ENCODE data around the gene TBL1XR1. TPM values are rescaled to one million over a fixed set of nuclear protein-coding genes. Genes with fewer than 3 reads are reported as not detected.
"Not testable (repeated sequence)": the region's sequence is repeated elsewhere in the genome, so short reads cannot be mapped to it uniquely, and the experiment has no call there.

Gene TBL1XR1
- total RNA-seq, 2 donors from 2014 or later, result 131 to 180 TPM

DNA sequence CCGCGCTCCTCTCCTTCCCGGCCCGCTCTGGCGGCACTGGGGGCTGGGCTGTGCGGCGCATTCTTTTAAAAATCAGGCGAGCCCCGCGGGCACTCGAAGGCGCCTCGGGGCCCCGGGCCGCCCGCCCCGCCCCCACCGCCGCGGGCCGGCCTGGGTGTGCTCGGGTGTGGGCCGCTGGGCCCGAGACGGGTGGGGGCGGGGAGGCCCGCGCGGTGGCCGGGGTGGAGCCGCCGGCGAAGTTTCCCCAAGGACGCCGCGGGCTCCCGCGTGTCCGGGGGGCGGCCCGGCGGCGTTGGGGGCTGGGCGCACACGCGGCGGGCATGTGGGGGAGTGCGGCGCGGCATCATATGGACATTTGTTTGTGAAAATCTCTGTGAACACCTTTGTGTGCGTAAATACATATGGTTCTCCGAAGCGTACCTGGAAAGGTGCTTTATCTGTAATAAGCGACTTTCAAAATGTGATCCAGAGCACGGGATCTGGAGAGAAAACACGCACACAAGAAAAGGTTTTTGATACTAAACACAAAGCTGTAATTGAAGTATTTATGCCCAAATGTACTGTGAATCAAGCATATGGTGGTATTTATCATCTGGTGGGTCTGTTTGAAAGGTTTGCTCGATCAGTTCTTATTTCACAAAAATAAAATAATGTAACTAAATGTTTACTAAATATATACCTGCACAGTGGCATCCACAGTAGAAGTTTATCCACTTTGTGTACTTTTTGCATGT, 612 bp upstream of the TBL1XR1 start:
- H3K27ac Mint-ChIP-seq, result peak overlapping the region; percentile 93
- H3K9me3 Mint-ChIP-seq, result no peaks in the 10 kb centered on the region
- peak overlapping the region; percentile 94 for H3K4me3 Mint-ChIP-seq
- H3K36me3 Mint-ChIP-seq (ENCODE audit: low read depth), result peaks cover 36% of the 10 kb centered on the region
- no peaks in the 10 kb centered on the region for H3K27me3 Mint-ChIP-seq
- peak; percentile 33 for ATAC-seq (replicated peaks)
- H3K4me1 Mint-ChIP-seq, result peaks cover 43% of the 10 kb centered on the region

DNA sequence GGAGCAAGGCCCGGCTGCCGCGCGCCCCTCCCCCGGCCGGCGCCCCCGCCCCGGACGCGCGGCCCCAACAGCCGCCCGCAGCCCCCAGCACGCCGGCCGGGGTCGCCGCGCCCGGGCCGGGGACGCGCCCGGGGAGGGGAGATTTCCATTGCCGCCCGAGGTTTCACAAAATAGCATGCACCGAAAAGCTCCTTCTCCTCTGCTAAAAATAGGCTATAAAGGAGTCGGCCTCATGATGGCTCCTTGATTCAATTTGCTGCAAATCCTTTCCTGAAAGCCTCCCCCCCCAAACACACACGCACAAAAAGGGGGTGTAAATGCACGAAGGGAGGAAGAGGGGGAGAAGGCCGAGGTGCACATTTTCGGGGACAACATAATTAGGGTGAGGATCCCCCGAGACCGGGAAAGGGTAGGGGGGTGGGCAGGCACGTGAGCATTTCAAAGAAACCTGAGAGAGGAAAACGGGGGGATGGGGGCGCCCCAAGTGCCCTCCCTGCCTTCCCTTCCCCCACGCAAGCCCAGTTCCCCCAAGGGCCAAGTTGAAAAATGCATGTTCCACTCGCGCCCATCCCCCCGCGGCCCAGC, 734 bp downstream of the TBL1XR1 start:
- Mint-ChIP-seq H3K27ac (peak overlapping the region; percentile 93), H3K9me3 (no peaks in the 10 kb centered on the region), H3K36me3 (ENCODE audit: low read depth) (peaks cover 49% of the 10 kb centered on the region), H3K27me3 (no peaks in the 10 kb centered on the region), H3K4me1 (peaks cover 43% of the 10 kb centered on the region), H3K4me3 (peak overlapping the region; percentile 94)
- no peak for ATAC-seq (replicated peaks)

DNA sequence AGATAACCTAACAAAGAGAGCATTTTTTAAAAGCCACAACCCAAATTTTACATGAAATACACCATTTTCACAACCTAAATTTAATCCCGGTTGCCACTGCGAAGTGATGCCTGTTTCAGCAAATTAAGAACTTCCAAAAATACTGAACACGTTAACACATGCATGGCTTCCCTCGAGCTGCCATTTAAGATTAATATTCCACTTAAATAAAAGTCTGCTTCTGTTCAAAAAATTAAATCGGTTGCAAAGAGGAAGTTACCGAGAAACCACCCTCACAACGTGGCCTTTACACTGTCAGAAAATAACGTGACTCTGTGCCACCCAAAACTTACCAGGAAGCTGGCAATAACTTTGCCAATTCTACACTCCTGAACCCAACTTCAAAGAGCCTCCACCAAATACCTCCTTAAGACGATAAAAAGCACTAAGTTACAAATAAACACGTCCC, 1.2 kb downstream of the TBL1XR1 start:
- Mint-ChIP-seq H3K27ac (peak overlapping the region; percentile 93), H3K9me3 (no peaks in the 10 kb centered on the region), H3K27me3 (no peaks in the 10 kb centered on the region), H3K4me3 (peak overlapping the region; percentile 94), H3K4me1 (peaks cover 46% of the 10 kb centered on the region), H3K36me3 (ENCODE audit: low read depth) (peaks cover 53% of the 10 kb centered on the region)
- no peak for ATAC-seq (replicated peaks)

DNA sequence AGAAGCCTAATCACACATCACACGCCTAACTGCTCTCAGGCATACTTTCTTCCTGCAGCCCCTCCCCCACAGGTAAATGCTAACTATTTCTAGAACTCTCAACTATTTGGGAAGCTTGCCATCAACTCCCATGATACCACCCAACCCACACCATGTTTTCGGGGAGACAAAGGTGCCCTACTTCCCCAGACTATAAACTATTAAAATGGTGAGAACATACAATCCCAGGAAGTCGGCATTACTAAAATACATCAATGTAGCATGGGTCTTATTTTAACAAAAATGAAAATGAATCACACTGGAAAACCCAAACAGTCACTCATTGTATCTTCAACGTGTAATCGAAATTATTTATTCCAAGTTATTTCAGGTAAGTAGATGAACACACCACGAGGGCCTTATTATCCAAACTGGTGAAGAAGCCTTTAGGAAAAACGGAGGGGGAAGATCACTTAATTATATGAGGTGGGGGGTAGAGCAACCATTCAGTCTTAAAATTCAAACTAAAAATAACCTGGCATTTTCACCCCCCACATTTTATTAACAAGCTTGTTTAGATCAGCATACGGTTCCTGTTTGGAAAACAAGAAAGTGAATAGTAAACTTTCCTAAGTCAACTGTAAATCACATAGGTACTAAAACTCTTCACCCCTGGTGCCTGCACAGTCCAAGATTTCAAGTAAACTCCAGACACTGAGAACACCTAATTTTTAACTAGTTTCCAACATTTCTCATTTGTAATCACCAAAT, 1.9 kb downstream of the TBL1XR1 start:
- peak overlapping the region; percentile 94 for H3K4me3 Mint-ChIP-seq
- peaks cover 52% of the 10 kb centered on the region for H3K4me1 Mint-ChIP-seq
- peaks cover 53% of the 10 kb centered on the region for H3K36me3 Mint-ChIP-seq (ENCODE audit: low read depth)
- no peaks in the 10 kb centered on the region for H3K27me3 Mint-ChIP-seq
- H3K9me3 Mint-ChIP-seq, result no peaks in the 10 kb centered on the region
- no peak for ATAC-seq (replicated peaks)
- peak overlapping the region; percentile 93 for H3K27ac Mint-ChIP-seq

DNA sequence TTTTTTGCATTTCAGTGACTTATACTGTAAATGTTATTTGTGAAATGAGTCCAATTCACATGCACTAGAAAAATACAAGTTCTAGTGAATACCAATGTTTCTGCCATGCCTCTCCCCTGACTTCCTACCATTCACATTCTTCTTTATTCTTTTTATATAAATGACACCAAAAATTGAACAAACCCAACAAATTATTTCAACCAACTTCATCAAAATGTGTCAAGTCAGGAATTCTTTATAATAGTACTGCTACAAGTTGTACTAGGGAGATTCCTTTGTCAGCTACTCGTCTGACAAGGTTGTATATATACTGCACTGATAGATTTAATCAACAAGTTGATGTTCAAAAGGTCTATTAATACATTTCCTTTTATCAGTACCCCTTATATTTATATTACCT, 3.0 kb downstream of the TBL1XR1 start:
- H3K4me3 Mint-ChIP-seq, result peak overlapping the region; percentile 94
- peak overlapping the region; percentile 93 for H3K27ac Mint-ChIP-seq
- no peaks in the 10 kb centered on the region for H3K9me3 Mint-ChIP-seq
- peaks cover 53% of the 10 kb centered on the region for H3K36me3 Mint-ChIP-seq (ENCODE audit: low read depth)
- no peak for ATAC-seq (replicated peaks)
- H3K4me1 Mint-ChIP-seq, result peaks cover 47% of the 10 kb centered on the region
- H3K27me3 Mint-ChIP-seq, result no peaks in the 10 kb centered on the region

DNA sequence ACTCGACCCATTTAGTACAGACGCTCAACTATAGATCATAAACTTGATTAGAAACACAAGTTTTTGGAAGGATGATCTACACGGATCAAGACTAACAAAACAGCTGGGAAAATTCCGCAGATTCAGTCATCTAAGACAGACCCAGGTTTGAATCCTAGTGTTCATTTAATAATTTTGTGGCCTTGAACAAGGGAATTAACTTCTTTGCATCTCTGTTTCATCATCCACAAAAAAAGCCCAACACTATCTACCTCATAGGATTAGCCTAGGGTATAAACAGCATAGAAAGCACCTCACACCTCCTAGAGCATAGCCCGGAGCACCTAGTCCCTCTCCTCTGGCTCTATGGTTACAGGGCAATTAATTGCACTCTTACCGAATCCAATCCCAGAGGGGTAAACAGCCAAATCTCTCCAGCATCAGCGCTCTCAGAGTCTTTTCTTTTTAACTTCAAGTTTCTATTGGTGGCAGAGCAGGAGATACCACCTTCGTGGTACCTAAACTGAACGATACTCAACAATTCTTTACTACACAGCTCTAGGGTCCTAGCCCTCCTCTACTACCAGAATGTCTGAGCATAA, 3.5 kb downstream of the TBL1XR1 start:
- Mint-ChIP-seq H3K4me3 (peak overlapping the region; percentile 94), H3K36me3 (ENCODE audit: low read depth) (peaks cover 53% of the 10 kb centered on the region), H3K9me3 (no peaks in the 10 kb centered on the region), H3K27me3 (no peaks in the 10 kb centered on the region), H3K4me1 (peaks cover 42% of the 10 kb centered on the region), H3K27ac (peak overlapping the region; percentile 93)
- ATAC-seq (replicated peaks), result no peak

DNA sequence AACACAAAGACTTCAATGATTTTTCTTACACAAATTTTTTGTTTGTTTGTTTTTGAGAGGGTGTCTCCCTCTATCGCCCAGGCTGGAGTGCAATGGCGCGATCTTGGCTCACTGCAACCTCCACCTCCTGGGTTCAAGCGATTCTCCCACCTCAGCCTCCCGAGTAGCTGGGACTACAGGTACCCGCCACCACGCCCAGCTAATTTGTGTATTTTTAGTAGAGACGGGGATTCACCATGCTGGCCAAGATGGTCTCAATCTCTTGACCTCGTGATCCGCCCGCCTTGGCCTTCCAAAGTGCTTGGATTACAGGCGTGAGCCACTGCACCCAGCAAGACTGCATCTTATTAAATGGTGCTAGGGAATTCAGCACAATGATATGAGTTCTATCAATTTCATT, 4.0 kb downstream of the TBL1XR1 start:
- Mint-ChIP-seq H3K27ac (peak overlapping the region; percentile 93), H3K36me3 (ENCODE audit: low read depth) (peaks cover 53% of the 10 kb centered on the region), H3K4me1 (peaks cover 42% of the 10 kb centered on the region), H3K4me3 (peak overlapping the region; percentile 94)
- H3K9me3 Mint-ChIP-seq; ATAC-seq (replicated peaks); H3K27me3 Mint-ChIP-seq: not testable (repeated sequence)

DNA sequence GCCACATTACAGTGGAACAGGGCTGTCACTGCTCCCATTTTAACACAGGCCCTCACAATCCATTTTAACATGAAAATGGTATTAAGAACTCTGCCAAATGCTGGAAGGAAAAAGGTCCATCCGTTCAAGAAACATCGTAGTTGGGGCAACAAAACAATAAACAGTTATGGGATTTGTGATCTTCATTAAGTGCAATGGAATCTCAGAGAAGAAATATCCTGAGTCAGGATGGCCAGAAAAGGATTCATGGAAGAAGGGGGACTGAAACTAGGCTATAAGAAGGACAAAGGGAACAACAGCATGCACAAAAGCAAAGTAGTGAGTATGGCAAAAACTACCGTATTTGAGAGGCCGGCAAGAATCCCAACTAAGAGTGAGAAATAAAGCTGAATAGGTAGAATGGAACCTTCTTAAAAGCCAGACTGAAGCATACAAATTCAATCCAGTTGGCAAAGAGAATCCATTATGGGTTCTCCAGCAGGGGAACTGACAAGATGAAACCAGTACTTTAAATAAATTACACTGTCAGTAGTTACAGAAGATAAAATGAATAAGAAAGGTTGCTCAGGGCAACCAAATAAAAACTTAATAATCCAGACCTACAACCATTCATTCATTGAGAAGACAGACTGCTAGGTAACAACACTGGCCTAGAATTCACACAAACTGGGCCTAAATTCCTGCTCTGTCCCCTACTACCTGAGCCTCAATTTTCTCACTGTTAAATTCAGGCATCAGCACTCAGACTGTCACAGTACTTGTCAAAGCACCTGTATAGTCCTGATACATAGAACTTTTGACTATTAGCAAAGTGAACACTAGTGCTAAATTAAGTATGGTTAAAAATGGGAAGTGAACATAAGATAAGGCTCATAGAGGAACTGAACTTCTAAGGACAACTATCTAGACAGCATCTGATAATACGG, 6.3 kb downstream of the TBL1XR1 start:
- Mint-ChIP-seq H3K27ac (peak overlapping the region; percentile 83), H3K9me3 (no peaks in the 10 kb centered on the region), H3K27me3 (no peaks in the 10 kb centered on the region), H3K4me1 (peaks cover 51% of the 10 kb centered on the region), H3K36me3 (ENCODE audit: low read depth) (peaks cover 50% of the 10 kb centered on the region), H3K4me3 (peak overlapping the region; percentile 76)
- ATAC-seq (replicated peaks), result no peak

DNA sequence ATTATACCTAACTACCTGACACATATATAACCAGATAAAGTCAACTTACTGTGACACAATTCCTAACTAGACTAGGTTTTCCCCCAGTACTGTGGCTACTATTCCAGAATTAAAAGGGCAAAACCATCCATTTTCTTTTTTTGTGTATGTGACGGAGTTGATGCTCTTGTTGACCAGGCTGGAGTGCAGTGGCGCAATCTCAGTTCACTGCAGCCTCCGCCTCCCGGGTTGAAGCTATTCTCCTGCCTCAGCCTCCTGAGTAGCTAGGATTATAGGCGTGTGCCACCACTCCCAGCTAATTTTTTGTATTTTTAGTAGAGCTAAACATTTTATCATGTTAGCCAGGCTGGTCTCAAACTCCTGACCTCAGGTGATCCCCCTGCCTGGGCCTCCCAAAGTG, 7.1 kb downstream of the TBL1XR1 start:
- H3K9me3 Mint-ChIP-seq; H3K27me3 Mint-ChIP-seq; H3K27ac Mint-ChIP-seq; ATAC-seq (replicated peaks): not testable (repeated sequence)
- peaks cover 43% of the 10 kb centered on the region for H3K36me3 Mint-ChIP-seq (ENCODE audit: low read depth)
- peak overlapping the region; percentile 76 for H3K4me3 Mint-ChIP-seq
- peaks cover 51% of the 10 kb centered on the region for H3K4me1 Mint-ChIP-seq

DNA sequence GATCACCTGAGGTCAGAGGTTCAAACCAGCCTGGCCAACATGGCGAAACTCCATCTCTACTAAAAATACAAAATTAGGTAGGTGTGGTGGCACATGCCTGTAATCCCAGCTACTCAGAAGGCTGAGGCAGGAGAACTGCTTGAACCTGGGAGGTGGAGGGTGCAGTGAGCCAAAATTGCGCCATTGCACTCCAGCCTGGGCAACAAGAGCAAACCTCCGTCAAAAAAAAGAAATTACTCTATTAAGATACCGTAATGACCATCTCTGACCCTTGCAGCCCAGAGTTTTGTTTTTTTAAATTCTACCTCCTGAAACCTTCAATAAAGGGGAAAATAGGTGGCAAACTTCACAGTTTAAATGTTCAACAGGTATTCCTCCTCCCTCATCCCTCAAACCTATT, 9.0 kb downstream of the TBL1XR1 start:
- ATAC-seq (replicated peaks); H3K4me3 Mint-ChIP-seq; H3K27me3 Mint-ChIP-seq; H3K27ac Mint-ChIP-seq; H3K9me3 Mint-ChIP-seq: not testable (repeated sequence)
- Mint-ChIP-seq H3K36me3 (ENCODE audit: low read depth) (peaks cover 33% of the 10 kb centered on the region), H3K4me1 (peaks cover 47% of the 10 kb centered on the region)

DNA sequence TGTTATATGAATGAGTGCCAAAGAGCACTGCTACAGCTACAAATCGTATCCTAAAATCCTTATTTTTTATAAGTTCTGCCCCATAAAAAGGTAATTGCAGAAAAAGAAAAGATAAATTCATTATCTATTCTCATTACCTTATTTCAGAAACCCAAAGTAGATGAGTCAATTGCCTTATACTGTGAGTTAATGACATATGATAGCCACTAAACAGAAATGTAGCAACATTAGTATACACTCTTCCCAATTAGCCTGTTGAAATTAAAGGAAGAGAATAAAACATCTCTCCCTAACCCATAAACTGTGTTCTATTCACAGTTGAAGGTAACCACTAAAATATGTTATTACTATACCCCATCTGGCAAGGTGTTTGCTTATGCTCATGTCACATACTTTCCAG, 11.0 kb downstream of the TBL1XR1 start:
- Mint-ChIP-seq H3K9me3 (no peaks in the 10 kb centered on the region), H3K4me1 (peaks cover 46% of the 10 kb centered on the region), H3K4me3 (peak overlapping the region; percentile 2), H3K27ac (no peak overlapping the region), H3K36me3 (ENCODE audit: low read depth) (peaks cover 17% of the 10 kb centered on the region), H3K27me3 (no peaks in the 10 kb centered on the region)
- no peak for ATAC-seq (replicated peaks)

DNA sequence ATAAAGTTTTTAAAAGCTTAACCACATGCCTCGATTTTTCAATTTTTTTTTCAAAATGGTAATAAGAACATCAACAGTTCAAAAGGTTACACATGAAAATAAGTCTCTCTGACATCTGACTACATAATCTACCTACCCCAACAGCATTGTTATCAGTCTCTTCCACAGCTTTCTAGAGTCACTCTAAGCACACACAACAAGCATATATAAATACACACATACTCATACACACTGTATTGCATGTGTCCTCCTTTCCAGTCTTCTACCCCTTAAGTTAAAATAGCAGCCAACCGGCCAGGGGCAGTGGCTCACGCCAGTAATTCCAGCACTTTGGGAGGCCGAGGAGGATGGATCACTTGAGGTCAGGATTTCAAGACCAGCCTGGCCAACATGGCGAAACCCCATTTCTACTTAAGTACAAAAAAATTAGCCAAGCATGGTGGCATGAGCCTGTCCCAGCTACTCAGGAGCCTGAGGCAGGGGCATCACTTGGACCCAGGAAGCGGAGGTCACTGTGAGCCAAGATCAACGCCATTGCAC, 12.2 kb downstream of the TBL1XR1 start:
- ATAC-seq (replicated peaks), result peak; percentile 63
- Mint-ChIP-seq H3K4me3 (peak overlapping the region; percentile 57), H3K27ac (peak overlapping the region; percentile 72), H3K4me1 (peaks cover 47% of the 10 kb centered on the region), H3K36me3 (ENCODE audit: low read depth) (peaks cover 15% of the 10 kb centered on the region), H3K9me3 (no peaks in the 10 kb centered on the region), H3K27me3 (no peaks in the 10 kb centered on the region)

DNA sequence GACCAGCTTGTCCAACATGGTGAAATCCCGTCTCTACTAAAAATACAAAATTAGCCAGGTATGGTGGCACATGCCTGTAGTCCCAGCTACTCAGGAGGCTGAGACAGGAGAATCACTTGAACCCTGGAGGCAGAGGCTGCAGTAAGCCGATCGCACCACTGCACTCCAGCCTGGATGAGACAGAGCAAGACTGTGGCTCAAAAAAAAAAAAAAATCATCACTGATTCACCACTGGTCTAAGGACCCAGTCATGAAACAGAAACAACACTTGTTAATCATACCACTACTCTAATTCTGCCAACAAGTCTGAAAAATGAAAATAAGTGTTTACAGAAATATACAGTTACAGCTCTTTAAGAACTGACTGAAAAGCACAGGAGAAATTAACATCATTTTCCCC, 12.7 kb downstream of the TBL1XR1 start:
- Mint-ChIP-seq H3K4me3 (peak overlapping the region; percentile 57), H3K4me1 (peaks cover 50% of the 10 kb centered on the region), H3K36me3 (ENCODE audit: low read depth) (peaks cover 15% of the 10 kb centered on the region), H3K27ac (peak overlapping the region; percentile 72)
- not testable (repeated sequence) for H3K9me3 Mint-ChIP-seq, H3K27me3 Mint-ChIP-seq
- ATAC-seq (replicated peaks), result peak; percentile 99

Measured in activated T-helper 17 cell treated with anti-CD3 and anti-CD28 coated beads, Interleukin-2, amount 50 U/mL, for 72 hours (primary cell).